GM21390 (cell line): ENCODE measurements around the gene ILDR2.

ENCODE experiments used
- ATAC-seq: cut with Tn5 transposase; IDR thresholded peaks from one replicate; pipeline ENCODE4 v1.9.1; 2021; ENCODE audit not compliant: unreplicated experiment

ILDR2 gene

GRCh38 chr1:166975361-166976129, at the start of gene ILDR2:
Gene ILDR2 (minus strand): TSS chr1:166975540. CDS start chr1:166975268, 272 bp downstream.
- peak; percentile 67 for ATAC-seq

GRCh38 chr1:167022384-167022783, 47.0 kb upstream of the ILDR2 start:
- ATAC-seq = no peak

GRCh38 chr1:167016100-167016750, 40.9 kb upstream of the ILDR2 start:
- no peak for ATAC-seq

GRCh38 chr1:167013108-167013929, 38.0 kb upstream of the ILDR2 start:
- ATAC-seq = no peak

- no peak for ATAC-seq
These were observed 37.2 kb upstream of the ILDR2 start for GRCh38 chr1:167012570-167012969.

- no peak for ATAC-seq
These were observed 36.3 kb upstream of the ILDR2 start for GRCh38 chr1:167011560-167012191.

GRCh38 chr1:167003711-167004110, 28.4 kb upstream of the ILDR2 start:
- ATAC-seq = no peak

GRCh38 chr1:167002354-167002753, 27.0 kb upstream of the ILDR2 start:
- no peak for ATAC-seq

GRCh38 chr1:167000546-167000945, 25.2 kb upstream of the ILDR2 start:
- no peak for ATAC-seq

GRCh38 chr1:166999500-167000055, 24.2 kb upstream of the ILDR2 start:
- ATAC-seq = peak; percentile 79

- peak; percentile 48 for ATAC-seq
These were observed 23.7 kb upstream of the ILDR2 start for GRCh38 chr1:166999075-166999474.

- no peak for ATAC-seq
These were observed 13.7 kb upstream of the ILDR2 start, which contains the start of gene MAEL for GRCh38 chr1:166988974-166989515. Gene MAEL (plus strand): TSS chr1:166989280. CDS start chr1:166989353, 73 bp downstream.

- ATAC-seq = no peak
These were observed 6.2 kb upstream of the ILDR2 start for GRCh38 chr1:166981589-166981988.

GRCh38 chr1:166980818-166981217, 5.5 kb upstream of the ILDR2 start:
- ATAC-seq = no peak

GRCh38 chr1:166980383-166980782, 5.0 kb upstream of the ILDR2 start:
- ATAC-seq = no peak

- no peak for ATAC-seq
These were observed 3.5 kb upstream of the ILDR2 start for GRCh38 chr1:166978821-166979220.

GRCh38 chr1:166977951-166978350, 2.6 kb upstream of the ILDR2 start:
- ATAC-seq = no peak

- ATAC-seq = no peak
These were observed 544 bp downstream of the ILDR2 start for GRCh38 chr1:166974647-166975345.

GRCh38 chr1:166972826-166973225, 2.5 kb downstream of the ILDR2 start:
- no peak for ATAC-seq

GRCh38 chr1:166972193-166972592, 3.1 kb downstream of the ILDR2 start:
- no peak for ATAC-seq
